Measurements from ENCODE around the gene PLA2G6.
"Not testable (repeated sequence)": the region's sequence is repeated elsewhere in the genome, so short reads cannot be mapped to it uniquely, and the experiment has no call there.

PLA2G6 gene

GRCh38 chr22:38132794-38133193 is 48.8 kb downstream of the PLA2G6 start:
- DNase-seq (ENCODE audit: low read depth): no peak

DNA sequence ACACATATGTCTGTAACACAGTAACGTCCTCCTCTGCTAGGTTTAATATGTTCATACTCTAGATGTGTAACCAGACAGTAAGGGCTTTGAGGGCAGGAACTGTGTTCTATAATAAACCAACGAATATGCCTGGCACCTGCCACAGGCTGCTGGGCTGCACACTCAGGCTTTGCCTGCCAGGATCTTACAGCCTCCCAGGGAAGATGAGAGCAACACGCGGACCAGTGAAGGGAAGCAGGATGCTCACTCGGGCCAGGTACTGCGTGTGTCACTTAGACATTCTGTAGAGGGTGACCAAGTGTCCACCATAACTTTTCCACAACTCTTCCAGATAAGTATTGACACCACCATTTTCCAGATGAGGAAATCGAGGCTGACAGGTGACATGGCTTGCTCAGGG is 49.5 kb downstream of the PLA2G6 start:
- DNase-seq (ENCODE audit: low read depth): no peak

GRCh38 chr22:38131399-38131798 is 50.2 kb downstream of the PLA2G6 start:
- DNase-seq (ENCODE audit: low read depth): no peak

- DNase-seq (ENCODE audit: low read depth): no peak
Measured at GRCh38 chr22:38129856-38130255, 51.8 kb downstream of the PLA2G6 start.

DNA sequence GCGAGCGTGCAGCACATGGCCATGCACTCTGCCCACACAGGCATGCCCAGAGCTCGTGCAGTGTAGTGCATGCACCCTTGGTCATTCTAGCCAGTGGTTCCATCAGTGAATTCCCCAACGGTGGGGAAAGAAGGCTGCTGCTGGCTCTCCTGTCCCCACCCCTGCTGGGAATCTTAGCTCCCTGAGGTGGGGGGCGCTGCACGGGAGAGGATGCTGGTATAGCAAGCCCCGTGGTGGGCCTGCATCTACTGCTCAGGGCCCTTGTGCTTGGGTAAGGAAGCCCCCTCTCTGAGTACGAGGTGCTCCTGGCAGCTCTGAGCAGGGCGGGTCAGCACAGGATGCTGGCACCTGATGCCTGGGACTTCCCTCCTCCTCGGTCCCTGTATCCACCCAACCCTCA is 52.6 kb downstream of the PLA2G6 start:
- no peak for DNase-seq (ENCODE audit: low read depth)

GRCh38 chr22:38127869-38128268 is 53.8 kb downstream of the PLA2G6 start:
- no peak for DNase-seq (ENCODE audit: low read depth)

DNA sequence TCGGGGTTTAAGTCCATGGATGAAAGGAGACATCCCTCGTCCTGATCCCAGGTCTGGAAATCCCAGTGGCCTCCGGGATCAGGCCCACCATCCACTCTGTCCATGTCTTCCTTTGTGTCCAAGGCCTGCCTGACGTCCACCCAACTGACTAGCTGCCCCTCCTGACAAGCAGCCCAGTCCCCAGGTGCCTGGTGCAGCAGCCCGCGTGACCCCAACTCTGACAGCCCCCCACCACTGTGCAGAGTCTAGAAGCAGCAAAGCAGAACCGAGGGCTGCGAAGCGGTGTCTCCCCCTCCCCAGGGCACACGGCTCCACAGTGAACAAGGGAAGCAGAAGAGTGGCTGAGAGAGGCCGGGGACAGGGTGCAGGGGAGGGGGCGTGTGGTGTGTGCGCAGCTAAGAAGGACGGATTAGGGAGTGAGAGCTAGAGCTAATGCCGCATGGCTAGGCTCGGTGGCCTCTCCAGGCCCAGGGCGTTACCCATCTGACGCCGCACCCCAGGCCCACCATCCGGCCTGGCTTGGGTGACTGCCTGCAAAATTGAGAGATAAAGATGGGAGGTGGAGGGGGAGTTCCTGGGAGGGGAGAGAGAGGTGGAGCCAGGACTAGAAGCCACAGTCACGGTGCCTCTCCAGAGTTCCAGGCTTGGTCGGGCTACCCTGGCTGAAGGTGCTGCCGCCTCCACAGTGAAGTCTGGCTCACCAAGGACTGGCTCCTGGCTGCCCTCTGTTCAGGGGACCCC is 54.5 kb downstream of the PLA2G6 start:
- no peak for DNase-seq (ENCODE audit: low read depth)

- DNase-seq (ENCODE audit: low read depth): no peak
Measured at GRCh38 chr22:38125751-38126201, 55.9 kb downstream of the PLA2G6 start.

DNA sequence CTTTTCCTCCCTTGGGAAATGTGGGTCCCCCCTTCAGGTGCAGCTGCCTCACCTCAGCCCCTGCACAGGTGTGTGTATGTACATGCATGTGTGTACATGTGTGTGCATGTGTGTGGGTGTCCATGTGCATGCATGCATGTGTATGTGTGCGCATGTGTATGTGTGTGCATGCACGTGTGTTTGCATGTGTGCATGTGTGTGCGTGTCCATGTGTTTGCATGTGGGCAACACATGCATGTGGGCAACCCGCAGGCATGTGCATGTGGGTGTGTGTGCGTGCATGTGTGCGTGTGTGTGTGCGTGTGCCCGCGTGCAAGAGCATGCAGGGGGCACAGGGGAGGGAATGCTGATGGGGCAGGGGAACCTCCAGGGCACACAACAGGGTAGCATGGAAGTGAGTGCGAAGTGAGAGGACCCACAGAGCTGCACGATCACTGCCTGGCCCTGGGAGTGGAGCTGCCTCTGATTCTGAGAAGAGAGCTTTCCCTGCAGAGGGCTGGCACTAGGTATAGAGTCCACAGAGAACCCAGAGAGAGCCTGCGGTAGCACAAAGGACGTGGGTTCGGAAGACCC is 56.5 kb downstream of the PLA2G6 start:
- DNase-seq (ENCODE audit: low read depth): no peak

DNA sequence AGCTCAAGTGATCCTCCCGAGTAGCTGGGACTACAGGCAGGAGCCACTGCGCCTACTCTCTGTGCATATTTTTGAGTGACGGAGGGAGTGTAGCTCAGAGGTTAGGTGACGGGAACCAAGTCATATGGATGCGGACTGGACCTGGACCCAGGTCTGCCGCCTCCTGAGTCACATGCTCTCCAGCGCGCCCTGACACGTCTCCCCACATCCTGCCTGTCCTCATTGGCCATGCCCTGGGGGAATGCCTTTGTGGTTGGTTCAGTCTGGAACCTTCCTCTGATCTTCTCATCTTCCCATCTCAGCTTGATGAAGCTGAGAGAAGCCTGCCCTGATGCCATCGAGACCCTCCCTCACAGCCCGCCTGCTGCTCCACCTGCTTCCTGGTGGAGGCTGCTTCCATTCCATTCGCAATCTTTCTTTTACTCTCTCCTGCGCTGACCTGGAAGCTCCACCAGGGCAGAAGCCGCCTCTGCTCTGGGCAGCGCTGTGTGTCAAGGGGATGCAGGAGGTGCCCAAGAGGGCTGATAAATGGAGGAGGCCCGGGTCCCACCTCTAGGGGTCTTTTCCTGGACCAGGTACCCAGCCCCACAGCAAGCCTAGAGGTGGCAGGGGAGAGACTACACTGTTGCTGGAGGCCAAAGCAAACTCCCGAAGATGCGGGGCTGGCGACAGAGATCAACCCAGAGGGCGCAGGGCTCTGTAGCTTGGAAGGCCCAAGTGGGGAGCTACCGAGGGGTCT is 57.2 kb downstream of the PLA2G6 start:
- no peak for DNase-seq (ENCODE audit: low read depth)

- no peak for DNase-seq (ENCODE audit: low read depth)
Measured at GRCh38 chr22:38122616-38123015, 59.0 kb downstream of the PLA2G6 start.

- DNase-seq (ENCODE audit: low read depth): no peak
Measured at GRCh38 chr22:38120359-38121110, 61.1 kb downstream of the PLA2G6 start.

- DNase-seq (ENCODE audit: low read depth): not testable (repeated sequence)
Measured at GRCh38 chr22:38118747-38119146, 62.9 kb downstream of the PLA2G6 start.

- no peak for DNase-seq (ENCODE audit: low read depth)
Measured at GRCh38 chr22:38118182-38118581, 63.4 kb downstream of the PLA2G6 start.

DNA sequence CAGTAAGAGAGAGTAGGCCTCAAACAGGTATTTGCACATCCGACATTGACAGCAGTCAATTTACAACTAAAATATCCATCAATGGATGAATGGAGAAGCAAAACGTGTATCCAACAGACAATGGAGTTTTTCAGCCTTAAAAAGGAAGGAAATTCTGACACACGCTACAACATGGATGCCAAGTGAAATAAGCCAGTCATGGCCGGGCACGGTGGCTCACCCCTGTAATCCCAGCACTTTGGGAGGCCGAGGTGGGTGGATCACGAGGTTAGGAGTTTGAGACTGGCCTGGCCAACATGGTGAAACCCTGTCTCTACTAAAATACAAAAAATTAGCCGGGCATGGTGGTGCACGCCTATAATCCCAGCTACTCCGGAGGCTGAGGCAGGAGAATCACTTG is 64.1 kb downstream of the PLA2G6 start:
- DNase-seq (ENCODE audit: low read depth): not testable (repeated sequence)

DNA sequence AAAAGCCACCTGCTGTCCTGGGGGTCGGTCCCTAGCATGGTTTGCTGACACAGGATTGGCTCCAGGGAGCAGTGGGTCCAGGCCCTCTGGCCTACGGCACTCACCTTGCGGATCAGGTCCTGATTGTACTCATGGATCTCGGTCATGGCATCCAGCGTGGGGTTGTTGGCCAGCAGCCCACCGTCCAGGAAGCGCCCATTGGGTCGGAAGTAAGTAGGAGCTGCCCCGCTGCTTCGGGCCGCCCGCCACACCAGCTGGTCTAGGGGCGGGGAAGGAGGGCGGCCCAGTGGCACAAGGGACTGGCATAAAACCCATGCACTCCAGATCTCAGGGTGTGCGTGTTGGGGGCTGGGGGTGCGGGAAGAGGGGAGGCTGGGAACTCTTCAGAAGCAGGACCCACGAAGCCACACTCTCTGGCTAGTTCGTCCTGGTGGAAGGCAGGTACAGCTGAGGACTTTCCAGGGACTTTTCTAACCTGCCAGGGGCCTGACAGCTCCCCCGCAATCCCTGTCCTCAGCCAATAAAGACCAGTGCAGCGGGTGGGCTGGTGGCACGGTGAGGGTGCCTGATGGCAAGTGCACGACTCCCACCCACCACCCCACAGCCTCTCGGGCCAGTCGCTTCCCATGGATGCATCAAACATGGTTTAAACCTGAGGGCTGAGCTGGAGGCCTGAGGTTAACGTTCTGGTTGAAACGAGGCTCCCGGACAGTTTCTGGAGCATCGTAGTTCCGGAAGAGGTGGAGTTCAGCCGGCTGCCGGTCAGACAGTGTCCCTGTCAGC is 66.0 kb downstream of the PLA2G6 start:
- no peak for DNase-seq (ENCODE audit: low read depth)

GRCh38 chr22:38114484-38115398 is 66.9 kb downstream of the PLA2G6 start:
- DNase-seq (ENCODE audit: low read depth): peak; percentile 61

- DNase-seq (ENCODE audit: low read depth): no peak
Measured at GRCh38 chr22:38112381-38112780, 69.2 kb downstream of the PLA2G6 start.

GRCh38 chr22:38111925-38112355 is 69.7 kb downstream of the PLA2G6 start:
- DNase-seq (ENCODE audit: low read depth): no peak
